HG03439 (cell line): ENCODE measurements around the gene RFNG.

ENCODE experiments used
- ATAC-seq: cut with Tn5 transposase; IDR thresholded peaks from one replicate; pipeline ENCODE4 v1.9.1; 2021; ENCODE audit warnings: mild to moderate bottlenecking, moderate library complexity; ENCODE audit not compliant: unreplicated experiment

RFNG gene

GRCh38 chr17:82089723-82090548 lies 38.3 kb upstream of the RFNG start:
- no peak for ATAC-seq

- ATAC-seq = no peak
These were observed 37.5 kb upstream of the RFNG start for GRCh38 chr17:82088838-82089722.

GRCh38 chr17:82087961-82088837 lies 36.6 kb upstream of the RFNG start:
- no peak for ATAC-seq

GRCh38 chr17:82086941-82087906 lies 35.6 kb upstream of the RFNG start:
- ATAC-seq = no peak

- no peak for ATAC-seq
These were observed 34.5 kb upstream of the RFNG start for GRCh38 chr17:82085931-82086764.

- no peak for ATAC-seq
These were observed 33.6 kb upstream of the RFNG start for GRCh38 chr17:82085031-82085861.

- ATAC-seq = no peak
These were observed 32.9 kb upstream of the RFNG start for GRCh38 chr17:82084373-82085030.

- ATAC-seq = no peak
These were observed 32.1 kb upstream of the RFNG start for GRCh38 chr17:82083533-82084359.

- ATAC-seq = no peak
These were observed 31.4 kb upstream of the RFNG start for GRCh38 chr17:82083009-82083408.

GRCh38 chr17:82082456-82082855 lies 30.8 kb upstream of the RFNG start:
- no peak for ATAC-seq

- ATAC-seq = no peak
These were observed 30.4 kb upstream of the RFNG start for GRCh38 chr17:82081966-82082365.

GRCh38 chr17:82081546-82081945 lies 29.9 kb upstream of the RFNG start:
- ATAC-seq = no peak

GRCh38 chr17:82080789-82081464 lies 29.3 kb upstream of the RFNG start:
- no peak for ATAC-seq

- no peak for ATAC-seq
These were observed 28.6 kb upstream of the RFNG start for GRCh38 chr17:82080048-82080788.

- ATAC-seq = no peak
These were observed 27.5 kb upstream of the RFNG start for GRCh38 chr17:82079001-82079677.
